Keratinocyte (primary cell): ENCODE results near the gene CTDSPL. TPM values are rescaled to one million over a fixed set of nuclear protein-coding genes. Genes with fewer than 3 reads are reported as not detected.

Experiments
- DNase-seq: peaks from one replicate; pipeline ENCODE4 v3.0.0-alpha.2; 2011; ENCODE audit warnings: low read depth, missing footprints, low spot score
- FAIRE-seq: peaks from 2 replicates; lab custom pipeline; 2011; peaks lifted over from hg19 to GRCh38; lab: Jason Lieb, UNC
- H2AFZ ChIP-seq: 2 replicates; pipeline ENCODE4 v1.6.0; 2012; ENCODE audit warnings: low read length, control low read depth, inconsistent platforms; ENCODE audit not compliant: control insufficient read depth
- H3K27ac ChIP-seq: 2 replicates; pipeline ENCODE4 v1.5.1; 2011; ENCODE audit warnings: low read length; ENCODE audit not compliant: control insufficient read depth, insufficient read depth
- H3K27me3 ChIP-seq: 3 replicates; pipeline ENCODE4 v1.6.0; 2011; ENCODE audit warnings: low read length; ENCODE audit not compliant: control insufficient read depth, insufficient read depth; ENCODE audit errors: extremely low read depth
- H3K36me3 ChIP-seq, 2 experiments: 2 replicates in 1 of 2; 3 replicates in 1 of 2; pipeline ENCODE4 v1.5.1; 2011; ENCODE audit warnings: low read length in 2 of 2, mild to moderate bottlenecking in 1 of 2; ENCODE audit not compliant: control insufficient read depth in 2 of 2, insufficient read depth in 2 of 2; ENCODE audit errors: extremely low read depth in 1 of 2
- H3K4me1 ChIP-seq: 3 replicates; pipeline ENCODE4 v1.5.1; 2011; ENCODE audit warnings: low read length; ENCODE audit not compliant: control insufficient read depth, insufficient read depth; ENCODE audit errors: extremely low read depth
- H3K4me2 ChIP-seq: 3 replicates; pipeline ENCODE4 v1.6.0; 2011; ENCODE audit warnings: low read depth, low read length; ENCODE audit not compliant: control insufficient read depth, insufficient read depth; ENCODE audit errors: extremely low read depth
- H3K4me3 ChIP-seq, 3 experiments: fragments of 200-600 bp in 1 of 3; sonication (generic) in 1 of 3; 2 replicates in 2 of 3; 3 replicates in 1 of 3; pipeline ENCODE4 v1.5.1; 2011 to 2016; ENCODE audit warnings: low read length in 3 of 3, mild to moderate bottlenecking in 3 of 3, control low read depth in 2 of 3, inconsistent platforms in 1 of 3, low read depth in 1 of 3, mixed read lengths in 1 of 3, mixed run types in 1 of 3, moderate library complexity in 1 of 3; ENCODE audit not compliant: control insufficient read depth in 2 of 3, insufficient read depth in 2 of 3; ENCODE audit errors: extremely low read depth in 1 of 3
- H3K79me2 ChIP-seq: 2 replicates; pipeline ENCODE4 v1.6.0; 2012; ENCODE audit warnings: low read length; ENCODE audit not compliant: control insufficient read depth, insufficient read depth
- H3K9ac ChIP-seq: 3 replicates; pipeline ENCODE4 v1.6.0; 2011; ENCODE audit warnings: low read length; ENCODE audit not compliant: control insufficient read depth, insufficient read depth; ENCODE audit errors: extremely low read depth
- H3K9me1 ChIP-seq: 3 replicates; pipeline ENCODE4 v1.6.0; 2011; ENCODE audit warnings: low read length; ENCODE audit not compliant: control insufficient read depth, insufficient read depth; ENCODE audit errors: extremely low read depth
- H3K9me3 ChIP-seq: 2 replicates; pipeline ENCODE4 v1.5.1; 2012; ENCODE audit warnings: low read depth, low read length; ENCODE audit not compliant: control insufficient read depth
- H4K20me1 ChIP-seq: 3 replicates; pipeline ENCODE4 v1.6.0; 2011; ENCODE audit warnings: low read length; ENCODE audit not compliant: control insufficient read depth, insufficient read depth; ENCODE audit errors: extremely low read depth
- EZH2 ChIP-seq: IDR thresholded peaks from one replicate; pipeline ENCODE4 v1.6.1; 2012; ENCODE audit warnings: inconsistent platforms, mild to moderate bottlenecking, low read length, moderate library complexity
- dilution Hi-C: fragments of 300-500 bp; cut with MboI; formaldehyde crosslinking; loops from one replicate; pipeline ENCODE4 v1.7.0; 2020; ENCODE audit warnings: low sequenced_read_pairs; ENCODE audit not compliant: extremely low pct_ligation_motif_present
- polyA plus RNA-seq, 5 experiments: library from polyadenylated mRNA; depleted of rRNA in 3 of 5; stranded (reverse) in 3 of 5; stranded (forward) in 1 of 5; unstranded in 1 of 5; fragments of >200 nt; gene quantifications; 1 replicate in 1 of 5; 2 replicates in 3 of 5; 3 replicates in 1 of 5; pipeline versions ENCODE4 v1.2.1 to v1.2.3, GENCODE V29; 2011 to 2012; ENCODE audit warnings: missing spikeins in 2 of 5, low read depth in 1 of 5, low replicate concordance in 1 of 5
- TF ChIP-seq, protein P1 (sequence below), 3 experiments: IDR thresholded peaks in 1 of 3; conservative IDR thresholded peaks in 1 of 3; optimal IDR thresholded peaks in 1 of 3; 2 replicates in 2 of 3; 3 replicates in 1 of 3; pipeline versions ENCODE3 to v1.5.1; 2011; ENCODE audit warnings: low read length in 3 of 3, mild to moderate bottlenecking in 3 of 3, moderate library complexity in 2 of 3, control low read depth in 1 of 3, inconsistent platforms in 1 of 3; ENCODE audit not compliant: insufficient read depth in 2 of 3; ENCODE audit errors: extremely low read depth in 1 of 3

The CTDSPL gene
- polyA plus RNA-seq, 1 donor (not counting 4 experiments of a cell fraction or from before 2014, with no cell fraction given): 83.2 TPM

DNA sequence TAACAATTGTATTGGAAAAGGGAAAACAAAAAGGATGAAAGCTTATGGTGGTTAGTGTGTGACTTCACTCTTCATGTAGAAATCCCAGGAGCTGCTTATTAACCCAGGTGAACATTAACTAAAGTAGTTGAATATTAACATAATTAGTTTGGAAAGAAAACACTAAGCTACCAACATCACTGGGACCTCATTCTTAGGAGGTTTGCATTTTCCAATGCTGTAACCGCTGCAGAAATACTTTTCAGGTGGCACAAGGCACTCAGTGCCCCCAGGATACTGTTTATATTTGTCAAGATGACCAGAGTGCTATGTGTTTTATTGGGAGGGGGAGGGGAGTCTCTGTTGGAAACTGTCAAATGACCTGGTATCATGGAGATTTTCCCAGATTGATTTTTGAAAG is 103.0 kb downstream of the CTDSPL start:
- H3K27ac ChIP-seq: no peak overlapping the region
- no peaks in the 10 kb centered on the region for H4K20me1 ChIP-seq
- dilution Hi-C loops: no loop called here
- H3K9ac ChIP-seq: no peak overlapping the region
- H3K9me3 ChIP-seq: no peaks in the 10 kb centered on the region
- DNase-seq (no peak), FAIRE-seq (no peak)
- H3K4me2 ChIP-seq: no peak overlapping the region
- H3K4me1 ChIP-seq: peaks cover 3% of the 10 kb centered on the region
- H3K36me3 ChIP-seq: peaks cover 18 to 23% of the 10 kb centered on the region in 2 experiments
- TF ChIP-seq EZH2: no peak
- TF ChIP-seq, protein P1, sequence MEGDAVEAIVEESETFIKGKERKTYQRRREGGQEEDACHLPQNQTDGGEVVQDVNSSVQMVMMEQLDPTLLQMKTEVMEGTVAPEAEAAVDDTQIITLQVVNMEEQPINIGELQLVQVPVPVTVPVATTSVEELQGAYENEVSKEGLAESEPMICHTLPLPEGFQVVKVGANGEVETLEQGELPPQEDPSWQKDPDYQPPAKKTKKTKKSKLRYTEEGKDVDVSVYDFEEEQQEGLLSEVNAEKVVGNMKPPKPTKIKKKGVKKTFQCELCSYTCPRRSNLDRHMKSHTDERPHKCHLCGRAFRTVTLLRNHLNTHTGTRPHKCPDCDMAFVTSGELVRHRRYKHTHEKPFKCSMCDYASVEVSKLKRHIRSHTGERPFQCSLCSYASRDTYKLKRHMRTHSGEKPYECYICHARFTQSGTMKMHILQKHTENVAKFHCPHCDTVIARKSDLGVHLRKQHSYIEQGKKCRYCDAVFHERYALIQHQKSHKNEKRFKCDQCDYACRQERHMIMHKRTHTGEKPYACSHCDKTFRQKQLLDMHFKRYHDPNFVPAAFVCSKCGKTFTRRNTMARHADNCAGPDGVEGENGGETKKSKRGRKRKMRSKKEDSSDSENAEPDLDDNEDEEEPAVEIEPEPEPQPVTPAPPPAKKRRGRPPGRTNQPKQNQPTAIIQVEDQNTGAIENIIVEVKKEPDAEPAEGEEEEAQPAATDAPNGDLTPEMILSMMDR (optimal IDR thresholded peaks at IDR 0.05 in 1 of 3, IDR thresholded peaks at IDR 0.05 in 1 of 3, conservative IDR thresholded peaks at IDR 0.05 in 1 of 3; ENCODE audit: extremely low read depth in 1 of 3, insufficient read depth in 2 of 3, low read length in 3 of 3): no peak
- no peak overlapping the region for H3K4me3 ChIP-seq
- no peak overlapping the region for H2AFZ ChIP-seq
- no peaks in the 10 kb centered on the region for H3K9me1 ChIP-seq
- H3K27me3 ChIP-seq: no peaks in the 10 kb centered on the region
- no peaks in the 10 kb centered on the region for H3K79me2 ChIP-seq

DNA sequence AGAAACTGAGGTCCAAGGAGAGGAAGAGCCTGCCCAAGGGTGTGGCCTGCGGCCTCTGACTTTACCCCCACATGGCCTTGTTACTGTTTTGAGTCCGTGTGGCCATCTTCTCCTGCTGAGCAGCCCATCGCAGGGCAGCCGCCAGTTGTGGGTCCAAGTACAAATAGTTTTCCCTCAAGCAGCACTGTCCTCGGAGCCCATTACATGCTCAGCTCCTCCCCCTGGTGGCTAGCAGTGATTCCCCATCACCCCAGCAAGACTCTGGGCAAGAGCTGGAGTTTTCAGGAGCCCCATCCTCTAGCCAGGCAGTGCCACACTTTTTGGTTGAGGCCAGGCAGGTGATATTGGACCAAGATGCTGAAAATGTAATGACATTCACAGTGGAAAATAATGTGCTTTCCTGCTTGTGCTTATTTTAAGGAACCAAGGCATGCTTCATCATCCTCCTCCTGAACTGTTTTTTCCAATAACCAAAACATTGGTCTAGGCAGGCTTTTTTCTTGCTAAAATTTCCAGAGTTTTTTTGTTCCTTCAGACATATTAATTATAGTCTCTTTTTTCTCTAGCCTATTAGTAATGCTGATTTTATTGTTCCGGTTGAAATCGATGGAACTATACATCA is 105.7 kb downstream of the CTDSPL start:
- no peaks in the 10 kb centered on the region for H3K27me3 ChIP-seq
- dilution Hi-C loops: no loop called here
- no peaks in the 10 kb centered on the region for H3K79me2 ChIP-seq
- no peaks in the 10 kb centered on the region for H4K20me1 ChIP-seq
- H3K4me1 ChIP-seq: peaks cover 3% of the 10 kb centered on the region
- H3K4me2 ChIP-seq: no peak overlapping the region
- H3K36me3 ChIP-seq: peaks cover 28 to 36% of the 10 kb centered on the region in 2 experiments
- no peaks in the 10 kb centered on the region for H3K9me3 ChIP-seq
- H3K9me1 ChIP-seq: no peaks in the 10 kb centered on the region
- H3K9ac ChIP-seq: no peak overlapping the region
- no peak overlapping the region for H3K4me3 ChIP-seq
- FAIRE-seq (peak; percentile 68), DNase-seq (peak; percentile 35)
- H3K27ac ChIP-seq: no peak overlapping the region
- no peak overlapping the region for H2AFZ ChIP-seq
- TF ChIP-seq, protein P1 (optimal IDR thresholded peaks at IDR 0.05 in 1 of 3, IDR thresholded peaks at IDR 0.05 in 1 of 3, conservative IDR thresholded peaks at IDR 0.05 in 1 of 3; ENCODE audit: extremely low read depth in 1 of 3, insufficient read depth in 2 of 3, low read length in 3 of 3): peak; percentile 85 to 93 (median 91)
- no peak for TF ChIP-seq EZH2
